ENCODE data around the gene CALR3.

CALR3 gene

DNA sequence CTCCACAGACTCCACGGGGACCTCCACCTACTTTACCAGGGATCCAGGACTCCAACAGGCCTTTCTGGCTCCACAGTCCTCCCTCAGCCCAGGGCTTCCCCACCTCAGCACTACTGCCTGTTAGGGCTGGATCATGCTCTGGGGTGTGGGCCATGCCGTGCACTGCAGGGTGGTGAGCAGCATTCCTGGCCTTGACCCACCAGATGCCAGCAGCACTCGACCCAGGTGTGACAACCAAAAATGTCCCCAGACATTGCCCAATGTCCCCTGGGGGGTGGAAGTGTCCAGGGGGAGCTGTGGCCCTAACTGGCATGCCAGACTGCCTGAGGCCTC is 66.2 kb downstream of the CALR3 start:
- no peak for DNase-seq (ENCODE audit: low read depth, low spot score)

GRCh38 chr19:16429066-16429758 is 66.8 kb downstream of the CALR3 start:
- no peak for DNase-seq (ENCODE audit: low read depth, low spot score)
